HEK293 (cell line): ENCODE measurements around the gene OR7D2.
"Not testable (repeated sequence)": the region's sequence is repeated elsewhere in the genome, so short reads cannot be mapped to it uniquely, and the experiment has no call there.

ENCODE experiments used
- CTCF ChIP-seq: fragments of 450-650 bp; formaldehyde crosslinking; IDR thresholded peaks from 2 replicates; pipeline ENCODE4 v1.5.1; 2016; ENCODE audit warnings: missing biosample characterization, missing genetic modification characterization
- KLF1 ChIP-seq: fragments of 450-650 bp; formaldehyde crosslinking; IDR thresholded peaks from 2 replicates; pipeline ENCODE4 v1.5.1; 2016; ENCODE audit warnings: missing biosample characterization, missing genetic modification characterization
- REST ChIP-seq: fragments of 450-650 bp; formaldehyde crosslinking; IDR thresholded peaks from 2 replicates; pipeline ENCODE4 v1.5.1; 2016; ENCODE audit warnings: missing biosample characterization, missing genetic modification characterization
- YY1 ChIP-seq: fragments of 450-650 bp; formaldehyde crosslinking; IDR thresholded peaks from 2 replicates; pipeline ENCODE4 v1.5.1; 2018; ENCODE audit warnings: missing biosample characterization, missing genetic modification characterization
- ZBTB17 ChIP-seq: fragments of 450-650 bp; formaldehyde crosslinking; IDR thresholded peaks from 2 replicates; pipeline ENCODE4 v1.5.1; 2016; ENCODE audit warnings: missing biosample characterization, missing genetic modification characterization
- ZEB2 ChIP-seq: fragments of 450-650 bp; formaldehyde crosslinking; IDR thresholded peaks from 2 replicates; pipeline ENCODE4 v1.5.1; 2016; ENCODE audit warnings: missing biosample characterization, missing genetic modification characterization
- ZNF549 ChIP-seq: fragments of 450-650 bp; IDR thresholded peaks from 2 replicates; pipeline ENCODE4 v1.5.1; 2018; ENCODE audit warnings: missing biosample characterization, missing genetic modification characterization, mild to moderate bottlenecking, inconsistent platforms, moderate library complexity
- ZNF645 ChIP-seq: fragments of 450-650 bp; formaldehyde crosslinking; IDR thresholded peaks from 2 replicates; pipeline ENCODE4; 2016; ENCODE audit warnings: missing biosample characterization, missing genetic modification characterization
- ZSCAN30 ChIP-seq: fragments of 450-650 bp; IDR thresholded peaks from 2 replicates; pipeline ENCODE4 v1.5.1; 2018; ENCODE audit warnings: missing biosample characterization, mild to moderate bottlenecking, missing genetic modification characterization, moderate library complexity
- TF ChIP-seq, protein P1 (sequence below): fragments of 450-650 bp; formaldehyde crosslinking; optimal IDR thresholded peaks from 2 replicates; pipeline ENCODE3; 2016; ENCODE audit warnings: missing biosample characterization, mild to moderate bottlenecking, missing genetic modification characterization
- TF ChIP-seq, protein P2 (sequence below): IDR thresholded peaks from 2 replicates; pipeline ENCODE4 v1.6.1; 2011; ENCODE audit warnings: mild to moderate bottlenecking, low read depth, low read length, borderline replicate concordance

DNA sequence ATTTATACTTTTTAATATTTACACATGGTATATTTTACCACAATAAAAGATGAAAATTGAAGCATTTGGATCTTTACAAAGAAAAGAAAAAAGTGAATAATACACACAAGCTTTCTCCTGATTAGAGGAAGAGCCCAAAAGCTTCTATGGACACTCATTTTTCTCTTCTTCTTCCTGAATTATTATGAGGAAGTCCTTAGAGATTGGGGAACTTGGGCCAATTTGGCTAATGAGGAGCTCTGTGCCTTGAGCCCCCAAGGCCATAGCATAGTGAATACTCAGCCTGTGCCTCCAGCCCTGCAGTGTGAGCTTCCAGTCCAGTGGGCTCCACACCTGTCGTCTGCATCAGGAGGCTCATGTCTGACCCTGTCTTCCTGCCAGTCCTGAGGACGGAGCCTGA lies 19.3 kb downstream of the OR7D2 start:
- TF ChIP-seq CTCF; ZEB2; ZNF549; ZNF645 (tag by site-specific recombination); ZSCAN30 (tag by site-specific recombination); KLF1 (tag by site-specific recombination); YY1 (tag by site-specific recombination); ZBTB17 (tag by site-specific recombination); REST (tag by site-specific recombination): not testable (repeated sequence)
- TF ChIP-seq, protein P1, sequence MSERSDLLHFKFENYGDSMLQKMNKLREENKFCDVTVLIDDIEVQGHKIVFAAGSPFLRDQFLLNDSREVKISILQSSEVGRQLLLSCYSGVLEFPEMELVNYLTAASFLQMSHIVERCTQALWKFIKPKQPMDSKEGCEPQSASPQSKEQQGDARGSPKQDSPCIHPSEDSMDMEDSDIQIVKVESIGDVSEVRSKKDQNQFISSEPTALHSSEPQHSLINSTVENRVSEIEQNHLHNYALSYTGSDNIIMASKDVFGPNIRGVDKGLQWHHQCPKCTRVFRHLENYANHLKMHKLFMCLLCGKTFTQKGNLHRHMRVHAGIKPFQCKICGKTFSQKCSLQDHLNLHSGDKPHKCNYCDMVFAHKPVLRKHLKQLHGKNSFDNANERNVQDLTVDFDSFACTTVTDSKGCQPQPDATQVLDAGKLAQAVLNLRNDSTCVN (tag by site-specific recombination): not testable (repeated sequence)
- TF ChIP-seq, protein P2, sequence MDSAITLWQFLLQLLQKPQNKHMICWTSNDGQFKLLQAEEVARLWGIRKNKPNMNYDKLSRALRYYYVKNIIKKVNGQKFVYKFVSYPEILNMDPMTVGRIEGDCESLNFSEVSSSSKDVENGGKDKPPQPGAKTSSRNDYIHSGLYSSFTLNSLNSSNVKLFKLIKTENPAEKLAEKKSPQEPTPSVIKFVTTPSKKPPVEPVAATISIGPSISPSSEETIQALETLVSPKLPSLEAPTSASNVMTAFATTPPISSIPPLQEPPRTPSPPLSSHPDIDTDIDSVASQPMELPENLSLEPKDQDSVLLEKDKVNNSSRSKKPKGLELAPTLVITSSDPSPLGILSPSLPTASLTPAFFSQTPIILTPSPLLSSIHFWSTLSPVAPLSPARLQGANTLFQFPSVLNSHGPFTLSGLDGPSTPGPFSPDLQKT: not testable (repeated sequence)
